HG02610 (cell line): ENCODE data around the gene LHX4.

ENCODE experiments used
- ATAC-seq: cut with Tn5 transposase; IDR thresholded peaks from one replicate; pipeline ENCODE4 v1.9.1; 2021; ENCODE audit warnings: mild to moderate bottlenecking, moderate library complexity; ENCODE audit not compliant: unreplicated experiment

Gene LHX4

DNA sequence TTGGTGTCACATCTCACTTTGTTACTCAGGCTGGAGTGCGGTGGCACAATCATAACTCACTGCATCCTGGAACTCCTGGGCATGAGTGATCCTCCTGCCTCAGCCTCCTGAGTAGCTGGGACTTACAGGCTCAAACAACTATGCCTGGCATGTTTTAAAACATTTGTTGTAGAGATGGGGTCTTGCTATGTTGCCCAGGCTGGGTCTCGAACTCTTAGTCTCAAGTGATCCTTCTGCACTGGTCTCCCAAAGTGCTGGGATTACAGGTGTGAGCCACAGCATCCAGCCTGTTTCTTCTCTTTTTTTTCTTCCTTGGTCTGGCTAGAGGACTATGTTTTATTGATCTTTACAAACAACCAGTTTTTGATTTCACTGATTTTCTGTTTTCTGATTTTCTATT is 64.6 kb downstream of the LHX4 start:
- no peak for ATAC-seq

DNA sequence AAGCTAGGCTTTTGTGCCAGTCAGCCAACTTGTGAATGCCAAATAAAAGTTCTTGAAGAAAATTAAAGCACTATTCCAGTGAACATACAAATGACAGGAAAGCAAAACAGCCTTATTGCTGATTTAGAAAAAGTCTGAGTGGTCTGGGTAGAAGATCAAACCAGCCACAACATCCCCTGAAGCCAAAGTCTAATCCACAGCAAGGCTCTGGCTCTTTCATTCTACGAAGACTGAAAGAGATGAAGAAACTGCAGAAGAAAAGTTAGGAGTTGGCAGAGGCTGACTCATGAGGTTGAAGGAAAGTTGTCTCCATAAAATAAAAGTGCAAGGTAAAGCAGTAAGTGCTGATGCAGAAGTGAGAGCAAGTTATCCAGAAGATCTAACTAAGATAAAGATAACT is 65.9 kb downstream of the LHX4 start:
- ATAC-seq: no peak

DNA sequence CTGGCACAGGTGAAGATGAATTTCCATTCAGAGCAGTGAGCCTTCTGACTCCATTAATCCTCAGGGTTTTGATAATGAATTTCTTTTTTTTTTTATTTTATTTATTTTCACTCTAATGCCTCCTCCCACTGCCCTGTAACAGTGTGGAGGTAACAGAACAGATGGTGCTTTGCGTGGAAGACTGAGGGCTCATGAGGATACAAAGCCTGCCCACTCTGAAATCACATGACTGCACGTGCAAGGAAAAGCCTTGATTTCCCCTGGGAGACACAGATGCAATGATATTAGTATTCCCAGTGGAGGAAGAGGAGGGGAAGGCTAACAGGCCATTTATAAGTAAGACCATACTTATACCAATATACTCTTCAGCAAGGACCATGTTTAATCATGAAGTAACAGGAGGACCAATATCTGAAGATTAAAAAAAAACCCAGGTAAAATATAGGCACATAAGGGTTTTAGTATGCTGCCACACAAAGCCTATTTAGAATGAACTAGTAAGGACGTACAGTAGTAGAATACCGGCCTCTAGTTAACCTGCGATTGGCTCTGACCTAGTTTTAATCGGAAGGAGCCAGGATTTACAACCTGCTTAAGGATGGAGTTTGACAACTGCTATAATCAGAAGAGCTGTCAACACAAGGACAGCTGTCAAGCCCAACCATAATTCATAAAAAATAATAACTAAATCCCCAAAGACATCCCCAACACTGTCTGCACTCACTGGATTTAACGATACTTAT is 69.6 kb downstream of the LHX4 start:
- ATAC-seq: no peak

DNA sequence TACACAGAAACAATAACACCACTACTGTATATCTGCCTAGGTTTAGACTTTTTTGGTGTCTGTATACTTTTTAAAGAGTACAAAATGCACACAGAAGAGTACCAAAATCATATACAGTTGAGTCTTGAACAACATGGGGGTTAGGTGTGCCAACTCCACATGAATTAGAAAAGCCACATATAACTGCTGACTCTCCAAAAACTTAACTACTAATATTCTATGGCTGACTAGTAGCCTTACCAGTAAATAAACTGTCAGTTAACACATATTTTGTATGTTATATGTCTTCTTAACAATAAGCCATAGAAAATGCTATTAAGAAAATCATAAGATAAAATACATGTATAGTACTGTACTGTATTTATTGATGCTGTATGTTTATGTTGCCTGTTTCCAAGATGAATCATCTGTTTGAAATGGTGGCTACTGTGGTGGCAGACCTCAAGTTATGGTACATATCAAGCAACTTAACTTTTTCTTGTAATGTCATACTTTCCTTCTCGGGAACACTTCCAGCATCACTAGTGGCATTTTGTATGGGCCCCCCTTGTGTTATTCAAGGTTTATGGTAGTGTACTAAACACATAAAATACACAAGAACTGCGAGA is 71.2 kb downstream of the LHX4 start:
- ATAC-seq: no peak

DNA sequence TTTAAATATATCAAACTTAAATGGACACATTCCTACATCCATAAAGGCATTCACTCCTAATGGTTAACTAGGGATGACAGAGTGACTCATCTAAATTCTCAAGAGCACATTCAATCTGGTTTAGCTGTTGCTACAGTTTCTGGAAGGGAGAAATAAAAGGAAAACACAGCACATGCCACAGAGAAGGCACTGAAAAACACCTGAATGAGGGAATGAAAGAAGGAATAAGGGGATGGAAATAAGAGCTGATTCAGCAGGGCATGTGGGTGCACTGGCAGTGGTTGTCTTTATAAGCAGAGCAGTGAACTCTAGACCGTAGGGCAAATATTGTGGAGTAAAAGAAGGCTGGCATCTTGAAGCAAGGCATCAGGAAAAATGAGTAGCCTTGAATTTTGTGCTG is 79.3 kb downstream of the LHX4 start:
- ATAC-seq: no peak

DNA sequence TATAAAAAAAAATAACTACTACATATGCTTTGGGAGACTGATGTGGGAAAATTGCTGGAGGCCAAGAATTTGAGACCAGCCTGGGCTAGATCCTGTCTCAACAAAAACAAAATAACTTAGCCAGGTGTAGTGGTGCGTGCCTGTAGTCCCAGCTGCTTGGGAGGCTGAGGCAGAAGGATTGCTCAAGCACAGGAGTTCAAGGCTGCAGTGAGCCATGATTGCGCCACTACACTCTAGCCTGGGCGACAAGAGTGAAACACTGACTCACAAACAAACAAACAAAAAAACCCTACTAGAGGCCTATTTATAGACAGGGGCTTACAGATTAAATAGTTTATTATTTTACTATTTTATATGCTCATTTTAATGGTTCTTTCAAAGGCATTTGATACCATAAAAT is 80.0 kb downstream of the LHX4 start:
- ATAC-seq: no peak

DNA sequence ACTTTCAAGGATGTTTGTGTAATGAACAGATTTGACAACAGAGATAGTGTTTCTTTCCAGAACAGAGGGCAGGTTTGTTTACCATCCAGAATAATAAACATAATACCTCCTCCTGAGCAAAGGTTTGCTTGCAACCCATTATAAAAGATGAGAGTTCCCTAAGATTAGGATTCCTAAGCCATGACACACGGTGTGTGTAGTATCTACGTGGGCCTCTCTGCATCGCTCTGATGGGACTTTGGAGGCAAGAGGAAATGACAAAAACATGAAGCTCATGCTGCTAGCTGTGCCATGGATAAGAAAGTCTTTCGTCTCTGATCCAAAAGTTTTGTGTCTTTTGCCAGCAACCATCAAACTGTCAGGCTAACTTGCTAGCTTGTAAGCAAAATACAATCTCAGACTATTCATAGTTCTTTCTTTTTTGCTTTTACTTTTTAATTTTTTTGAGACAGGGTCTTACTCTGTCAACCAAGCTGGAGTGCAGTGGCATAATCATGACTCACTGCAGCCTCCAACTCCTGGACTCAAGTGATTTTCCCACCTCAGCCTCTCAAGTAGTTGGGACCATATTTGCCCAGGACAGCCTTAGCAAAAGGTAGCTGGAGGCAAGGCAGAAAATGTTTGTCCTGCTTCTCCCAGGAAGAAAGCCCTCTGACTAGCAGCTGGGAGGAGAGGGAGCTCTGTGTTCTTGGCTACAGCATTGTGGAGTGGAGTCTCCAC is 81.1 kb downstream of the LHX4 start:
- no peak for ATAC-seq

DNA sequence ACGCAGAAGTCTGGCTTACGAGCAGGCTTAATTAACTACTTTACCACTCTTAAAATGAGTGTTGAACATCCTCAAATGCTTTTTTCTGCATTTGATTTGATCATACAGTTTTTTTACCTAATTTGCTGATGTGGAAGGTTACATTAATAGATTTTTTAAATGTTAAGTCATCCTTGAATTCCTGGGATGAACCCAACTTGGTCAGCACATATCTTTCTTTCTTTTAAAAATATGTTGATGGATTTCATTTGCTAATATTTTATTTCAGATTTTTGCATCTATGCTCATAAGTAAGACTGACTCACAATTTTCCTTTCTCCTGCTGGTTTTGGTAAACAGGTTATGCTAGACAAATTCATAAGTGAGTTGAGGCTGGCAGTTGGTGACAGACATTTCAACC is 82.9 kb downstream of the LHX4 start:
- ATAC-seq: no peak

DNA sequence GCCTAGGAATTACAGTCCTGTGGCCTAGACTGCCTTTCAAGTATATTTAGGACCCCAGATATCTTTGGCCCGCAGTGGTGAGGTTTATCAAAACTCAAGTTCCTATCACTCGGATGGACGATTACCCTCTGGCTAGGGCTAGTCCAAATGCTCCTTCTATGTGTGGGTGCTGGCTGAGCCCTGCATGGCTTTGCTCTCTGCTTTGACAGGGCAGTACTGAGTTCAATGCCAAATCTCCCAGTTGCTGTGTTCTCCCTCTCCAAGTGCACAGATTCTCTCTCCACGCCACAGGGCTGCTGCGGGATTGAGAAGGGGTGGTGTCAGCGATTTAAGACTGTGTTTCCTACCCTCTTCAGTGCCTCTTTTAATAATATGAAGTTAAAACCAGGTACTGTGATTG is 97.0 kb downstream of the LHX4 start:
- ATAC-seq: no peak
